OCI-LY3 (cell line): ENCODE data around the gene KRTAP10-11.

Source experiments
- CTCF ChIP-seq: fragments of 200-600, 300-600 bp; sonication (generic); IDR thresholded peaks from 2 replicates; pipeline ENCODE4 v1.5.1; 2014; ENCODE audit warnings: antibody characterized with exemption, low read length, low read depth
- EZH2phosphoT487 ChIP-seq: fragments of 200-600 bp; shearing (Covaris generic); IDR thresholded peaks from 2 replicates; pipeline ENCODE4 v1.6.1; 2018; ENCODE audit warnings: antibody characterized with exemption, mixed run types, low read depth

GRCh38 chr21:44618504-44618903 lies 27.7 kb upstream of the KRTAP10-11 start:
- no peak for TF ChIP-seq CTCF
- TF ChIP-seq EZH2phosphoT487, result no peak
